ENCODE results near the gene WDR41. TPM values are rescaled to one million over a fixed set of nuclear protein-coding genes. Genes with fewer than 3 reads are reported as not detected.
"Not testable (repeated sequence)": the region's sequence is repeated elsewhere in the genome, so short reads cannot be mapped to it uniquely, and the experiment has no call there.

Gene WDR41
- total and polyA plus RNA-seq, 12 donors, result 9.8 to 63.0 (median 34.4) TPM

GRCh38 chr5:77498952-77499351 lies 6.8 kb upstream of the WDR41 start:
- H3K27me3 ChIP-seq, result no peaks in the 10 kb centered on the region
- no peaks in the 10 kb centered on the region for H3K36me3 ChIP-seq (replicated peaks in 1 of 2)
- no peak for TF ChIP-seq POLR2A (IDR thresholded peaks at IDR 0.05)
- TF ChIP-seq, protein P1, sequence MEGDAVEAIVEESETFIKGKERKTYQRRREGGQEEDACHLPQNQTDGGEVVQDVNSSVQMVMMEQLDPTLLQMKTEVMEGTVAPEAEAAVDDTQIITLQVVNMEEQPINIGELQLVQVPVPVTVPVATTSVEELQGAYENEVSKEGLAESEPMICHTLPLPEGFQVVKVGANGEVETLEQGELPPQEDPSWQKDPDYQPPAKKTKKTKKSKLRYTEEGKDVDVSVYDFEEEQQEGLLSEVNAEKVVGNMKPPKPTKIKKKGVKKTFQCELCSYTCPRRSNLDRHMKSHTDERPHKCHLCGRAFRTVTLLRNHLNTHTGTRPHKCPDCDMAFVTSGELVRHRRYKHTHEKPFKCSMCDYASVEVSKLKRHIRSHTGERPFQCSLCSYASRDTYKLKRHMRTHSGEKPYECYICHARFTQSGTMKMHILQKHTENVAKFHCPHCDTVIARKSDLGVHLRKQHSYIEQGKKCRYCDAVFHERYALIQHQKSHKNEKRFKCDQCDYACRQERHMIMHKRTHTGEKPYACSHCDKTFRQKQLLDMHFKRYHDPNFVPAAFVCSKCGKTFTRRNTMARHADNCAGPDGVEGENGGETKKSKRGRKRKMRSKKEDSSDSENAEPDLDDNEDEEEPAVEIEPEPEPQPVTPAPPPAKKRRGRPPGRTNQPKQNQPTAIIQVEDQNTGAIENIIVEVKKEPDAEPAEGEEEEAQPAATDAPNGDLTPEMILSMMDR (IDR thresholded peaks at IDR 0.05), result no peak
- no peak for DNase-seq
- H3K27ac ChIP-seq, result no peak overlapping the region
- intact Hi-C loops (cut with DNase I), result loop anchor here (5.0 to 10.0 kb wide), 2 partner anchors 344 to 347 kb away; no protein-coding TSS in a partner anchor
- no peak overlapping the region for H3K4me3 ChIP-seq
- no peaks in the 10 kb centered on the region for H3K9me3 ChIP-seq (replicated peaks in 1 of 3)
- H3K4me1 ChIP-seq (replicated peaks in 1 of 2), result no peaks in the 10 kb centered on the region
- WGBS, 4 donors, result 55 to 65% (median 62%) methylated on average over 2 of the region's 2 CpGs

GRCh38 chr5:77494935-77495334 lies 2.8 kb upstream of the WDR41 start:
- intact Hi-C loops (cut with DNase I), result loop anchor here (5.0 to 10.0 kb wide), 2 partner anchors 340 to 343 kb away; no protein-coding TSS in a partner anchor
- Histone ChIP-seq H3K9me3 (replicated peaks in 1 of 3) (no peaks in the 10 kb centered on the region), H3K36me3 (replicated peaks in 1 of 2) (no peaks in the 10 kb centered on the region), H3K4me3 (no peak overlapping the region), H3K27me3 (no peaks in the 10 kb centered on the region), H3K4me1 (replicated peaks in 1 of 2) (peaks cover 0 to 15% of the 10 kb centered on the region in 2 donors), H3K27ac (no peak overlapping the region)
- TF ChIP-seq POLR2A (IDR thresholded peaks at IDR 0.05), result no peak
- TF ChIP-seq, protein P1 (IDR thresholded peaks at IDR 0.05), result no peak
- WGBS, 4 donors, result 94 to 95% (median 94%) methylated on average over 3 of the region's 3 CpGs
- no peak for DNase-seq

GRCh38 chr5:77492653-77493000 lies 511 bp upstream of the WDR41 start:
- Histone ChIP-seq H3K4me3 (peak overlapping the region in 1 of 4 donors; percentile 98), H3K36me3 (replicated peaks in 1 of 2) (peaks cover 0 to 4% of the 10 kb centered on the region in 2 donors), H3K27ac (peak overlapping the region in 4 of 5 donors; percentile 2 to 99 (median 92)), H3K9me3 (replicated peaks in 1 of 3) (no peaks in the 10 kb centered on the region), H3K27me3 (no peaks in the 10 kb centered on the region), H3K4me1 (replicated peaks in 1 of 2) (peaks cover 0 to 16% of the 10 kb centered on the region in 2 donors)
- no peak for DNase-seq
- intact Hi-C loops (cut with DNase I), result loop anchor here in 1 of 2 donors (10.0 kb wide), 1 partner anchor 338 kb away; no protein-coding TSS in a partner anchor
- 20 to 31% (median 25%) methylated on average over 4 of the region's 4 CpGs for WGBS, 4 donors
- TF ChIP-seq POLR2A (IDR thresholded peaks at IDR 0.05), result no peak
- TF ChIP-seq, protein P1 (IDR thresholded peaks at IDR 0.05), result peak in 1 of 6 experiments; percentile 19

DNA sequence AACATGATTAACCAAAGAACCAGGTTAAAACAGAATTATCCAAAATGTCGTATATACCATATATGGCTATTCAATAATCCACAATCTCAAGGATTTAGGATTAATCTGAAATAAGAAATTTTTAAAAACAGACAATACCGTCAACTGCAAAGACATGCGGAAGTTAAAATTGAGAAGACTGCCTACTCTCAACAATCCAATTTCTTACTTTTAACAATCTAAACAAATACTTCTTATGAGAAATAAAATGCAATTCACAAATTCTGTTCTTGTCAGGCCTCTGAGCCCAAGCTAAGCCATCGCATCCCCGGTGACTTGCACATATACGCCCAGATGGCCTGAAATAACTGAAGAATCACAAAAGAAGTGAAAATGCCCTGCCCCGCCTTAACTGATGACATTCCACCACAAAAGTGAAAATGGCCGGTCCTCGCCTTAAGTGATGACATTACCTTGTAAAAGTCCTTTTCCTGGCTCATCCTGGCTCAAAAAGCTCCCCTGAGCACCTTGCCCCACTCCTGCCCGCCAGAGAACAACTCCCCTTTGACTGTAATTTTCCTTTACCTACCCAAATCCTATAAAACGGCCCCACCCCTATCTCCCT lies 1.3 kb downstream of the WDR41 start:
- peak in 4 of 7 donors; percentile 9 to 23 (median 20) for DNase-seq
- not testable (repeated sequence) for H3K9me3 ChIP-seq (replicated peaks in 1 of 3); H3K27me3 ChIP-seq; H3K36me3 ChIP-seq (replicated peaks in 1 of 2)
- intact Hi-C loops (cut with DNase I), result loop anchor here in 1 of 2 donors (10.0 kb wide), 1 partner anchor 336 kb away; no protein-coding TSS in a partner anchor
- Histone ChIP-seq H3K4me1 (replicated peaks in 1 of 2) (peaks cover 0 to 16% of the 10 kb centered on the region in 2 donors), H3K27ac (peak overlapping the region in 4 of 5 donors; percentile 88 to 99 (median 94)), H3K4me3 (peak overlapping the region in 2 of 4 donors; percentile 61 to 98)
- WGBS, 4 donors, result 28 to 35% (median 33%) methylated on average over 11 of the region's 11 CpGs
